ENCODE measurements around the gene NFIX.

NFIX gene

GRCh38 chr19:13060233-13060963 is 65.1 kb downstream of the NFIX start:
- DNase-seq, result no peak

- peak; percentile 67 for DNase-seq
Measured at GRCh38 chr19:13060964-13061927, 66.0 kb downstream of the NFIX start.

DNA sequence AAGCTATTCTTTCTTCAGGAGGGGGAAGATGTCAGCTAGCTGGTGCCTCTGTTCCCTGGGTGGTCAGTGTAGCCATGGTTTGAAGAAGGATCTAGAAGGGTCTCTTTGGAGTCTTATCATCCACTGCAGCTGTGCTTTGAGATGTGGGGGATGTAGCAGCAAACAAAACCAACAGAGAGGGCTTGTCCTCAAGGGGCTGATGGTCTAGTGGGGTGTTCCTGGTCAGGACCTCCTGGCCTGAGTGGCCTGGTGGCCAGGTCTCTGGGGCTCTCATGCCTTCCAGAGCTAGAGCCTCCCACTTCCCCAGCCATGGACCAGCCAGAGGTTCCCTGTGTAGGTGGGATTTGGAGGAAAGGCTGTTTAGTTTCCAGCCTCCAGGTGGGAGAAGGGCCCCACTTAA is 67.0 kb downstream of the NFIX start:
- DNase-seq, result no peak

DNA sequence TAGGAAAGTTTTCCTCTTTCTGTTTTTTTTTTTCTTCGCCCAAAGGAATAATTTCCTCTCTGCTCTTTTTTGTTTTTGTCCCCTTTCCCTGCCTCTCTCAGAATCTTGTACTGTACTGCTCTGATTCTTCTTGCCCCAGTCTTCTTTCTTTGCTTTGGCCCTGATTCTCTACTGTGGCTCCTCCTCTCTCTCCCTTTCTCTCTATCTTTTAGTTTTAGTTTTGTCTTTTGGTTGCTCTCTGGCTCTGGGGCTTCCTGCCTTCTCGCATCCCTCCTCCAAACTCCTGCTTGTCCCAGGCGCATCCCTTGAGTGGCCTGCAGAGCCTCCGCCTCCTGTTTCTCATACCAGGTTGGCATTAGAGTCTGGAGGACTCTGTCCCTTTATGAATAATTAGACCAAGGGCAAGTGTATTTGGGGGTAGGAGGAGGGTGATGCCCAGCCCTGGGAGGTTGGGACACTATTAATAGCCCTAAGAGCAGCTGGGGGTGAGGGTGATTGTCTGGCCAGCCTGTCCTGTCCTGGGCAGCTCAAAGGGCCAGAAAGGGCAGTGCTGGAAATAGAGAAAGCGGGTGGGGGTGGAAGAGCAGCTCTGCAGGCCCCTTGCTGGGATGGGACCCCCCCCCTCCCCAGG is 68.3 kb downstream of the NFIX start:
- DNase-seq, result no peak

DNA sequence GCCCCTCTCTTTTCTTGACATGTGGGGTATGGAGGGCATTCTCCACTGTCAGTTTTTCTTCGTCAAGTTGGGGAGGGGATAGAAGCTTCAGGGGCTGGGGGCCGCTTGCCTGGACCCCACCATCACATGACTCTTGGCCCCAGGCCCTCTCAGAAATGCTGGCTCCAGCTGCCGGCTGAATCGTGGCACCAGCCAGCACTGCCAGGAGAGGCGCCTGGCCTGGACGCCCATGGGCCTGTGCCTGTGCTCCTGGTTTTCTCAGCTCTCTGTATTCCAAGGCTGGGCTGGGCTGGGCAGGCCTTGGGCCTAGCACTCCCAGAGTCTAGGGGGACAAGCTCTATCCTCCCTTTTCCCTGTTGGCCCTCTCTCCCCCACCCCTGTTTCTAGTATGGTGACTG is 68.8 kb downstream of the NFIX start:
- no peak for DNase-seq

- peak; percentile 48 for DNase-seq
Measured at GRCh38 chr19:13066226-13066625, 71.0 kb downstream of the NFIX start.

GRCh38 chr19:13066933-13067807 is 71.9 kb downstream of the NFIX start:
- no peak for DNase-seq

DNA sequence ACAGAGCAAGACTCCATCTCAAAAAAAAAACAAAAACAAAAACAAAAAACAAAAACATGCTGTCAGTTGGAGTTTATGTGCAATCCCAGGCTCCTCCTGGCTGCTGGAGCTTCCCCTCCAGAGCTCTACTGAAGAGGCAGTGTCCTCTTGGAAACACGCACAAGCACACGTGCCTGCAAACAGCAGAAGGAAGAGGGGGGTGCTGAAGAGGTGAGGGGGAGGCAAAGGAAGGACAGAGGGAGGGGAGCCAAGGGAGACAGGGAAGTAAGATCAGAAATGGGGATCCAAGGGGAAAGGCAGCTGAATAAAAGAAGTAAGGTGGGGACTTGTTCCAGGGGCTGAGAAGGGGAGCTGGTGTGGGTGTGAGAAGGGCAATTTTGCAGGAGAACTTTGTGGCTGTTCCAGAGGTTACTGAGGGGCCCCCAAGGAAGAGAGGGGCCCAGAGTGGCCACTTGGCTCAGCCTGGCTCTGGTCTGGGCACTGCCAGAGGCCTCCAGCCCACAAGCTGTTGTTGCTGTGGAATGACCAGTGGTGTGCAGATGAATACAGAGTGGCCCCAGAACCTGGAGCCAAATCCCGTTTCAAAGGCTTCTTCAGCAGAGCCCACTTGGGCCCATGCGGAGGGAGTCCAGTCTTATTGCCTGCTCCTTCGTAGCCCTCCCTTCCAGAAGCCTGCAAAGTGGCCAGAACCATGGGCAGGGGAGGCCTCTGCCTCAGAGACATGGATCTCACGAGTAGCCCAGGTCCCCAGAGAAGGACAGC is 73.0 kb downstream of the NFIX start:
- no peak for DNase-seq

DNA sequence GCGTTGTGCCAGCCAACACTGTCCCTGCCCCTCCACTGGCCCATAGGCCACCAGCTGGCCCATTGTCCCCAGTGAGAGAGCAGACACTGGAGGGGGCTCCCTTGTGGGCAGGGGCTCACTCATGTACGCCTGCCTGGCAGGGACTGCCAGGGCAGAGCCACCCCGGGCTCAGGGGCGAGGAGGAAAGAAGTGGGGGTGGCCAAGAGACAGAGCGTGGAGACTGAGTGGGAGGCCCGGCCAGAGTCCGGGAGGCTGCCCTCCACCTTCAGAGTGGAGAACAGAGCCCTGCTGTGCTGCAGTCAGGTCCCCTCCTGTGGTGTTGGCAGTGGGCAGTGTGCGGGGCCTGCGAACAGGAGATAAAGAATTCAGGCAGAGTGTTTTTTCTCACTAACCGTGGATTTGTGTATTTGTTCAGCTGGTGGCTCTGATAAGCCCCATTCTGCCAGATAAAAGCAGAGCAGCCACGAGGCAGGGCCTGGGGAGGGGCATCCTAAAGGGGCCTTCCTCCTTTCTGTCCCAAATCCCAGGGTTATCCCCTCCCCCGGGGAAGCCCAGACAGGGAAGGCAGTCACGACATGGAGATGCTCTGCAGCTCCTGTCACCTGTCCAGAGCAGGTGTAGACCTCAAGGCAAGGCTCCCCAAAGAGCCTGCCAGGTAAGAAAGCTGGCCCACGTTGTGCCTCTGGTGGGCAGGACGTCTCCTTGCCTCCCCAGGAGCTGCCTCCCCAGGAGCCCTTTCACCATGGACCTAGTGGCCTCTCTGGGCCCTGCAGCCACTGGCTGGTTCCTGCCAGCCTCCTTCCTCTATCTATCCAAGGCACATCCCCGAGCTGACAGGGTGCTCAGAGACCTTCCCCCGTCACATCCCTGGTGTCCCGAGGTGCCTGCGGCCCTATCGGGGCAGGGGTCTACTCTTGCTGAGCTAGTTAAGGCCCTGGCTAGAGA is 74.4 kb downstream of the NFIX start:
- DNase-seq, result no peak

GRCh38 chr19:13070425-13071140 is 75.3 kb downstream of the NFIX start:
- DNase-seq, result no peak

GRCh38 chr19:13071444-13072187 is 76.3 kb downstream of the NFIX start:
- DNase-seq, result no peak

DNA sequence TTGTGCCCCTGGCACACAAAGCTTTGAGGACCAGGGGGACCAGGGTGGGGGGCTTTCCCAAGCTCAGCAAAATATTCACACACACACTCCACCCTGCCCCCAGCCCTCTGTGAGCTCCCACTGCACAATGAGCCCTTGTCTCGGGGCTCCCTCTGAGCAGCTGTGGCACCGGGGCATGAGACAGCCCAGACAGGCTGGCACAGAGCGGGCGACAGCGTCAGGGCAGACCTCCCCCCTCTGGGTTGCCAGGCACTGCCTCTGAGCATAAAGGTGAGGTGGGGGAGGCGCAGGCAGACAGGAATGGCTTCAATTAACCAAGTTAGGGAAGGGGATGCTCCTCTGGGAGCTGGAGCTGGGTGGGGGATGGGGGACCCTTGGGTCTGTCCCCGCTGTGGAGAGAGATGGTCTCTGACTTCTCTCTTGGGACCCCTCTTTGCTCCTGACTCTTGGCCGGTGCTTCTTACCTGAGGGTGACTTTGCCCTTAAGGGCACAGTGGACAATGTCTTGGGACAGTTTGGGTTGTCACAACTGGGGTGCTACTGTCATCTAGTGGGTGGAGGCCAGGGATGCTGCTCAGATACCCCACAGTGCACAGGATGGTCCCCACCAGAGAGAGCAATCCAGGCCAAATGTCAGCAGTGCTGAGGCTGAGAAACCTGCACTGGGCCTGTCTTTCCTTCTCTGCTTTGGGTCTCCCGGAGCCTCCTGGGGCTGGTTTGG is 77.1 kb downstream of the NFIX start:
- no peak for DNase-seq

DNA sequence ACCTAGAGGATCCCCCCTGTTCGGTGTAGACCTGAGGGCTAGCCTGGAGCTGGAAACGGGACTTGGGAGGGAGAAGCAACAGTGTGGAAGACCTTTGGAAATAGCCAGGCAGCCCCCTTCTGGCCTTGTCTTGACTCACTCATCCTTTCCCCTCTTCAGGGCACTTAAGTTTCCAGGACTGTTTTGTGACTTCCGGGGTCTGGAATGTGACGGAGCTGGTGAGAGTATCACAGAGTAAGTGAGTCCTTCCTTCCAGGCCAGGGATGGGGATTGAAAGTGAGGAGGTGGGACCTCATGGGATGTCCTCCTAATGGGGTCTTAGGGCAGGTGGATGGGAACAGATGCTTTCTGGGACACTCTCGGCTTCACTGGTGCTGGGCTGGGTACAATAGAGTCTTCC is 78.0 kb downstream of the NFIX start:
- DNase-seq, result no peak

GRCh38 chr19:13074378-13074777 is 79.1 kb downstream of the NFIX start:
- no peak for DNase-seq

DNA sequence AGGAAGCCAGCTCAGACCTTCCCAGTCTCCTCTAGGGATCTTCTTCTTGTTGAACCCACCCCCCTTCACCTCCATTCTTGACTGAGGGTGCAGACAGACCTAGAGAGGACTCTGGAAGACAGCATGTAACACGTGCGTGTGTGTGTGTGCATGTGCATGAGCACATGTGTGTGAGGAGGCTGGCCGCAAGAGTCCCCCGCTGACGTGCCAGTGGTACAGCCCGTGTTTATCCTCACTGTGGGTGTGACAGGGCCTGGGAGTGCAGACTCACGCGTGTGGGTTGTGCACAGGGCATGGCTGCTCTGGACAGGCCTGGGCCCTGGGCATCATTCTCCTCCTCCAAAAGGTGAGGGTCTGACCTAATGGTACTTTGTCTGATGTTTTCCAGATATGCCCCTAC is 81.0 kb downstream of the NFIX start:
- DNase-seq, result no peak

DNA sequence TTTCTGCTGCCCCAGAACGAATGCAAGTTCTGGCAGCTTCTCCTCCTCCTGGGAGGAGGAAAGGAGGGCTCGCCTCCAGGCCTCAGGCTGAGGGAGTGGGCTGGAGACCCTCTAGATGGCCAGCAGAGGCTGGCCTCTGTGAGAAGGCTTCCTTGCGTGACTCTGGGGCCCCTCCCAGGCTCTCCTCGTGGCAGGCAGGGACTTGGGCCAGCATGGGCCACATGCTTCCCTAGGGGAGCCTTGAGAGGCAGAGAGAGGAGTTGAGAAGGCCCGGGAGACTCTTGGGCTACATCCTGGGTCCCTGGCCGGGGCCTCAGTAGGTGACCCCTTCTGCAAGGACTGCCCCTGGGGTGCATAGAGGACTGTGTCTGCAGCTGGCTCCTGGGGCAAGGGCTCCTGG is 81.5 kb downstream of the NFIX start:
- DNase-seq, result no peak

- DNase-seq, result no peak
Measured at GRCh38 chr19:13077240-13077639, 82.0 kb downstream of the NFIX start.

DNA sequence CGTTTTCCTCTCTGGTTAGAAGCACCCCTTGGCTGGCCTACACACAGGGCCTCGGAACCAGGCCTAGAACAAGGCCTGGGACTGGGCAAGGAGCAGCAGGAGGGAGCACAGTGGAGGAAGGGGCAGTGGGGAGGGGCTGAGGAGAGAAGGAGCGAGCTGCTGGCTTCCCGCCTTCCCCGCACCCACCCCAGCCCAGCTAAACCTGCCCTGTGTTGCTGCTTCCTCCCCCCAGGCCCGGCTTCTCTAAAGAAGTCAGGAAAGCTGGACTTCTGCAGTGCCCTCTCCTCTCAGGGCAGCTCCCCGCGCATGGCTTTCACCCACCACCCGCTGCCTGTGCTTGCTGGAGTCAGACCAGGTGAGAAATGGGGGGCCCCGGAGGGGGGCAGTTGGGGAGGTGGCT is 83.1 kb downstream of the NFIX start:
- no peak for DNase-seq
